Activated naive CD4-positive, alpha-beta T cell treated with anti-CD3 and anti-CD28 coated beads for 36 hours (primary cell): Measurements from ENCODE around the gene TRMT5. TPM values are rescaled to one million over a fixed set of nuclear protein-coding genes. Genes with fewer than 3 reads are reported as not detected.

Experiments
- CTCF ChIA-PET: fragments of 350-600 bp; sonication (Branson Sonifier 250); formaldehyde crosslinking; loops from one replicate; lab custom pipeline; 2021; ENCODE audit warnings: antibody characterized with exemption; lab: Charles Lee
- DNase-seq: peaks from one replicate; pipeline ENCODE4 v3.0.0-alpha.2; 2020
- H3K27ac Mint-ChIP-seq: one replicate; pipeline ENCODE4 v1.8.0; 2021; ENCODE audit warnings: mild to moderate bottlenecking, mixed read lengths
- H3K27me3 Mint-ChIP-seq: one replicate; pipeline ENCODE4 v1.8.0; 2021; ENCODE audit warnings: low read depth, mixed read lengths
- H3K36me3 Mint-ChIP-seq: one replicate; pipeline ENCODE4 v1.8.0; 2021; ENCODE audit warnings: low read depth, mixed read lengths
- H3K4me1 Mint-ChIP-seq: one replicate; pipeline ENCODE4 v1.8.0; 2021; ENCODE audit warnings: low read depth, mixed read lengths
- H3K4me3 Mint-ChIP-seq: one replicate; pipeline ENCODE4 v1.8.0; 2021; ENCODE audit warnings: mild to moderate bottlenecking, moderate library complexity, mixed read lengths
- H3K9me3 Mint-ChIP-seq: one replicate; pipeline ENCODE4 v1.8.0; 2021; ENCODE audit warnings: mixed read lengths
- intact Hi-C: fragments of 100-400 bp; cut with micrococcal nuclease; formaldehyde crosslinking; loops from one replicate; pipeline ENCODE4 v1.15.1; 2023
- total RNA-seq, 2 experiments: library from RNA; stranded (reverse); gene quantifications; one replicate each; pipeline ENCODE4 v1.2.3, GENCODE V29; 2021

Gene TRMT5
- total RNA-seq, 2 experiments from 2014 or later, result 13.9 to 18.3 TPM

DNA sequence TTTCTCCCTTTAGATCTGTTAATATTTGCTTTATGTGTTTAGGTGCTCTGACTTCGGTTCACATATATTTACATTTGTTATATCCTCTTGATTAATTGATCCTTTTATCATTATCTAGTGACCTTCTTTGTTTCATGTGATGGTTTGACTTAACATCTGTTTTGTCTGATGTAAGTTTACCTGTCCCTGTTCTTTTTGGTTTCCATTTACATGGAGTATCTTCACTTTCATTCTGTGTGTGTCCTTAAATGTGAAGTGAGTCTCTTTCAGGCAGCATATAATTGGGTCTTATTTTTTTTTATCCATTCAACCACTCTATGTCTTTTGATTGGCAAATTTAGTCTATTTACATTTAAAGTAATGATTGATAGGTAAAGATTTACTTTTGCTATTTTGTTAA, 24.2 kb downstream of the TRMT5 start:
- H3K27ac Mint-ChIP-seq, result no peak overlapping the region
- no peaks in the 10 kb centered on the region for H3K27me3 Mint-ChIP-seq
- H3K4me3 Mint-ChIP-seq, result no peak overlapping the region
- H3K9me3 Mint-ChIP-seq, result peaks cover 32% of the 10 kb centered on the region
- intact Hi-C loops, result loop anchor here (1.0 kb wide), 1 partner anchor 9 kb away; no protein-coding TSS in a partner anchor
- DNase-seq, result no peak
- peaks cover 39% of the 10 kb centered on the region for H3K36me3 Mint-ChIP-seq
- peaks cover 13% of the 10 kb centered on the region for H3K4me1 Mint-ChIP-seq
- CTCF ChIA-PET, result no interaction called here

DNA sequence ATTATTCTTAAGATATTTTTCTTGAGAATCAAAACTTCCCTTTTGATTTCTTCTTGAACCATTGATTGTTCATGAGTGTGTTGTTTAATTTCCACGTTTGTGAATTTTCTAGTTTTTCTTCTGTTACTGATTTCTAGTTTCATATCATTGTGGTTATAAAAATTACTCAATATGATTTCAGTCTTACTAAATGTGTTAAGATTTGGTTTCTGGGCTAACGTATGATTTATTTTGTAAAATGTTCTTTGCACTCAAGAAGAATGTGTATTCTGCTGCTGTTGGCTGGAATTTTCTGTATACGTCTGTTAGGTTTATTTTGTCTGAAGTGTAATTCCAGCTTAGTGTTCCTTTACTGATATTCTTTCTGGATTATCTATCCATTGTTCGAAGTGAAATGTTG, 24.7 kb downstream of the TRMT5 start:
- CTCF ChIA-PET, result no interaction called here
- no peak overlapping the region for H3K4me3 Mint-ChIP-seq
- intact Hi-C loops, result loop anchor here (1.0 kb wide), 1 partner anchor 9 kb away; no protein-coding TSS in a partner anchor
- H3K9me3 Mint-ChIP-seq, result peaks cover 32% of the 10 kb centered on the region
- H3K36me3 Mint-ChIP-seq, result peaks cover 37% of the 10 kb centered on the region
- no peak overlapping the region for H3K27ac Mint-ChIP-seq
- no peak for DNase-seq
- H3K27me3 Mint-ChIP-seq, result no peaks in the 10 kb centered on the region
- peaks cover 13% of the 10 kb centered on the region for H3K4me1 Mint-ChIP-seq

- Mint-ChIP-seq H3K4me3 (no peak overlapping the region), H3K36me3 (peaks cover 21% of the 10 kb centered on the region), H3K27me3 (no peaks in the 10 kb centered on the region), H3K9me3 (peaks cover 12% of the 10 kb centered on the region), H3K27ac (no peak overlapping the region), H3K4me1 (peaks cover 9% of the 10 kb centered on the region)
- CTCF ChIA-PET, result no interaction called here
- DNase-seq, result no peak
- intact Hi-C loops, result no loop called here
These were observed 29.0 kb downstream of the TRMT5 start for GRCh38 chr14:60951776-60952435.

GRCh38 chr14:60946773-60947172, 34.1 kb downstream of the TRMT5 start:
- CTCF ChIA-PET, result no interaction called here
- peaks cover 7% of the 10 kb centered on the region for H3K4me1 Mint-ChIP-seq
- no peaks in the 10 kb centered on the region for H3K9me3 Mint-ChIP-seq
- peaks cover 13% of the 10 kb centered on the region for H3K36me3 Mint-ChIP-seq
- H3K27me3 Mint-ChIP-seq, result no peaks in the 10 kb centered on the region
- intact Hi-C loops, result no loop called here
- DNase-seq, result no peak
- H3K27ac Mint-ChIP-seq, result no peak overlapping the region
- no peak overlapping the region for H3K4me3 Mint-ChIP-seq

DNA sequence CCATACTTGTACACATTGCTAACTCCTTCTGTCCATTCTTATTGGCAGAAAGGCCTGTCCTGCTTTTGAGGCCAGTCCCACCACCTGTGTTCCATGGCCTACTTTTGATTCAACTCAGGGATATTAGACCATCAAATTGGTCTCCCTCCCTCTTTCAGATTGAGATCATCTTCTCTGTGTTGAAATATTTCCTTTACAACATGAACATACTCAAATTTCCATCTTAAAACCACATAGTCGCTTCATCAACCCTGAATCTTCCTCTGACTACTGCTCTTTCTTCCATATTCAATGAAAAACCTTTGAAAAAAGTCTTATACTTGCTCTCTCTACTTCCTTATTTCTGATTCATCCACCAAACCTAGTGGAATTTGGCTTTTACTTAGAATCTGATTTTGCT, 34.9 kb downstream of the TRMT5 start:
- H3K36me3 Mint-ChIP-seq, result peaks cover 17% of the 10 kb centered on the region
- no peaks in the 10 kb centered on the region for H3K27me3 Mint-ChIP-seq
- peaks cover 7% of the 10 kb centered on the region for H3K4me1 Mint-ChIP-seq
- no peaks in the 10 kb centered on the region for H3K9me3 Mint-ChIP-seq
- no peak for DNase-seq
- intact Hi-C loops, result no loop called here
- CTCF ChIA-PET, result no interaction called here
- H3K27ac Mint-ChIP-seq, result no peak overlapping the region
- no peak overlapping the region for H3K4me3 Mint-ChIP-seq

GRCh38 chr14:60944204-60944603, 36.7 kb downstream of the TRMT5 start:
- peaks cover 19% of the 10 kb centered on the region for H3K36me3 Mint-ChIP-seq
- intact Hi-C loops, result no loop called here
- no peaks in the 10 kb centered on the region for H3K27me3 Mint-ChIP-seq
- no peak overlapping the region for H3K4me3 Mint-ChIP-seq
- CTCF ChIA-PET, result no interaction called here
- peaks cover 7% of the 10 kb centered on the region for H3K4me1 Mint-ChIP-seq
- no peak for DNase-seq
- H3K9me3 Mint-ChIP-seq, result no peaks in the 10 kb centered on the region
- no peak overlapping the region for H3K27ac Mint-ChIP-seq

GRCh38 chr14:60943637-60944032, 37.2 kb downstream of the TRMT5 start:
- Mint-ChIP-seq H3K4me3 (no peak overlapping the region), H3K36me3 (peaks cover 19% of the 10 kb centered on the region), H3K9me3 (no peaks in the 10 kb centered on the region), H3K27me3 (no peaks in the 10 kb centered on the region), H3K4me1 (peaks cover 7% of the 10 kb centered on the region), H3K27ac (no peak overlapping the region)
- intact Hi-C loops, result no loop called here
- CTCF ChIA-PET, result no interaction called here
- DNase-seq, result no peak

DNA sequence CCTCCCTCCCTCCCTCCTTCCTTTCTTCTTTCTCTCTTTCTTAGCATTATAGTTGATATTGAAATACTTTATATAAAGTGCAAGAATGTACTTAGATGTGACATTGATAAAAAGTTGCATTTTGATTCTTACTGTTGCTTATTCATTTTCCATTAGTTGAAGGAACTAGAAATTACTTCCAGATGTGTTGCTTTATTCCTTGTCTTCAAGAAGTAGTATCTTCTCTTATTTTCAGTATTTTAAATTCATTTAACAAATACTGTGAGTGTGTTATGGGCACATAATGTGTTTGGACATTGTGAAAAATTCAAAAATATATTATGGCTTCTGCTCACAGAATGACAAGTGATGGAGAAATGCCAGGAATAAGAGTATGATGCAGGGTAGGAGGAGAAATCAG, 45.6 kb downstream of the TRMT5 start:
- DNase-seq, result no peak
- H3K27ac Mint-ChIP-seq, result no peak overlapping the region
- CTCF ChIA-PET, result no interaction called here
- H3K9me3 Mint-ChIP-seq, result peaks cover 1% of the 10 kb centered on the region
- H3K27me3 Mint-ChIP-seq, result no peaks in the 10 kb centered on the region
- H3K4me3 Mint-ChIP-seq, result no peak overlapping the region
- no peaks in the 10 kb centered on the region for H3K4me1 Mint-ChIP-seq
- peaks cover 3% of the 10 kb centered on the region for H3K36me3 Mint-ChIP-seq
- intact Hi-C loops, result no loop called here

- Mint-ChIP-seq H3K4me3 (no peak overlapping the region), H3K27me3 (no peaks in the 10 kb centered on the region), H3K9me3 (peaks cover 1% of the 10 kb centered on the region), H3K4me1 (no peaks in the 10 kb centered on the region), H3K27ac (no peak overlapping the region), H3K36me3 (peaks cover 3% of the 10 kb centered on the region)
- intact Hi-C loops, result no loop called here
- no peak for DNase-seq
- CTCF ChIA-PET, result interaction anchor here (1.0 kb wide), 1 partner anchor 8 kb away, joined by 3 read pairs; no protein-coding TSS in a partner anchor
These were observed 46.8 kb downstream of the TRMT5 start for GRCh38 chr14:60933920-60934655.

- no peak overlapping the region for H3K4me3 Mint-ChIP-seq
- intact Hi-C loops, result no loop called here
- peaks cover 1% of the 10 kb centered on the region for H3K36me3 Mint-ChIP-seq
- H3K27ac Mint-ChIP-seq, result no peak overlapping the region
- no peaks in the 10 kb centered on the region for H3K27me3 Mint-ChIP-seq
- H3K9me3 Mint-ChIP-seq, result no peaks in the 10 kb centered on the region
- CTCF ChIA-PET, result no interaction called here
- H3K4me1 Mint-ChIP-seq, result no peaks in the 10 kb centered on the region
- no peak for DNase-seq
These were observed 49.7 kb downstream of the TRMT5 start for GRCh38 chr14:60931218-60931617.

DNA sequence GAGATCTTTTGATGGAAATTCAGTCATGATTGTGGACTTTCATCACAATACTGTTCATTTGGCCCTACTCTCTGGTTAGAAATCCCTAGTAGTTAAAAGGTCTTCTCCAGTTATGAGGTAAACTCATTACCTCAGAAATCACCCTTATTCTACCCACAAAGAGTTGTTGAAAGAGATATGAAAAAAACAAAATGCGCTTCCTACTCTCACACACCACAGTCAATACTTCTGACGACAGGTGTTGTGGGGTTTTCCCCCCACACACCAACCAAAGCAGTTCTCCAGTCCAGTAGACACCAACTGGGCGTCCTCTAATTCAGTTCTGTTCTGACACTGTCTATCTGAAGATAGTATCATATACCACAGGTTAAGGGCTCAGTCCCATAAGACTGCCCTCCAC, 54.9 kb downstream of the TRMT5 start:
- no peaks in the 10 kb centered on the region for H3K9me3 Mint-ChIP-seq
- DNase-seq, result no peak
- intact Hi-C loops, result no loop called here
- H3K4me3 Mint-ChIP-seq, result no peak overlapping the region
- no peak overlapping the region for H3K27ac Mint-ChIP-seq
- H3K27me3 Mint-ChIP-seq, result no peaks in the 10 kb centered on the region
- H3K4me1 Mint-ChIP-seq, result peaks cover 2% of the 10 kb centered on the region
- CTCF ChIA-PET, result no interaction called here
- H3K36me3 Mint-ChIP-seq, result no peaks in the 10 kb centered on the region

DNA sequence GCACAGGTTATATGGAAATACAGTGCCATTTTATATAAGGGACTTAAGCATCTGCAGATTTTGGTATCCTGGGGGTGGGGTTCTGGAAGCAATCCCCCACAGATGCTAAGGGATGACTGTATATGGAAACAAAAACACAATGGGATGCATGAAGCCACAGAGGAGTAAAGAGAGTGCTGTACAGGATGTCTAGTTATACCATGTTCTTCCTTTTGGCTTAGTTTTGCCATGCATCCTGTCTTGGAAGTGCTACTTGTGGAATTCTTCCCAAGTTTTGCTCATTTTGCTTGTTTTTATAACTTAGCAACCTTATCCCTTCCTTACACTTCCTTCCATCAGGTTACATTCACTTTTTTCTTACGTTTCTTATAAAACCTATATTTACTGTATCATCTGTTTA, 55.6 kb downstream of the TRMT5 start:
- peaks cover 2% of the 10 kb centered on the region for H3K4me1 Mint-ChIP-seq
- no peaks in the 10 kb centered on the region for H3K27me3 Mint-ChIP-seq
- H3K9me3 Mint-ChIP-seq, result no peaks in the 10 kb centered on the region
- H3K27ac Mint-ChIP-seq, result no peak overlapping the region
- H3K36me3 Mint-ChIP-seq, result no peaks in the 10 kb centered on the region
- no peak for DNase-seq
- CTCF ChIA-PET, result interaction anchor here (1.2 kb wide), 1 partner anchor 25 kb away, joined by 3 read pairs; no protein-coding TSS in a partner anchor
- no peak overlapping the region for H3K4me3 Mint-ChIP-seq
- intact Hi-C loops, result no loop called here

GRCh38 chr14:60922050-60922449, 58.8 kb downstream of the TRMT5 start:
- H3K4me1 Mint-ChIP-seq, result peaks cover 2% of the 10 kb centered on the region
- no peak overlapping the region for H3K27ac Mint-ChIP-seq
- no peaks in the 10 kb centered on the region for H3K9me3 Mint-ChIP-seq
- no peak for DNase-seq
- CTCF ChIA-PET, result interaction anchor here (0.6 kb wide), 1 partner anchor 46 kb away, joined by 3 read pairs; no protein-coding TSS in a partner anchor
- H3K27me3 Mint-ChIP-seq, result no peaks in the 10 kb centered on the region
- H3K36me3 Mint-ChIP-seq, result peaks cover 4% of the 10 kb centered on the region
- H3K4me3 Mint-ChIP-seq, result no peak overlapping the region
- intact Hi-C loops, result no loop called here
